Measurements from ENCODE around the gene PARL.
"Not testable (repeated sequence)": the region's sequence is repeated elsewhere in the genome, so short reads cannot be mapped to it uniquely, and the experiment has no call there.

DNA sequence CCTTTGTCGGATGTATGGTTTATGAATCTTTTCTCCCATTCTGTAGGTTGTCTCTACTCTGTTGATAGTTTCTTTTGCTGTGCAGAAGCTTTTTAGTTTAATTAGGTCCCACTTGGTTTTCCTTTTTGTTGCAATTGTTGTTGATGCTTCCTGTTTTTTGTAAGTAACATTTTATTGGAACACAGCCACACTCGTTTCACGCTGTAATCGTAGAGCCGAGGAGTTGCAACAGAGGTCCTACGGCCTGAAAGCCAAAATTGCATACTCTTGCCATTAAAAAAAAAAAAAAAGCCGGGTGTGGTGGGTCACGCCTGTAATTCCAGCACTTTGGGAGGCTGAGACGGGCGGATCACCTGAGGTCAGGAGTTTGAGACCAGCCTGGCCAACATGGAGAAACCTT, 100.2 kb downstream of the PARL start:
- TF ChIP-seq, protein P1, sequence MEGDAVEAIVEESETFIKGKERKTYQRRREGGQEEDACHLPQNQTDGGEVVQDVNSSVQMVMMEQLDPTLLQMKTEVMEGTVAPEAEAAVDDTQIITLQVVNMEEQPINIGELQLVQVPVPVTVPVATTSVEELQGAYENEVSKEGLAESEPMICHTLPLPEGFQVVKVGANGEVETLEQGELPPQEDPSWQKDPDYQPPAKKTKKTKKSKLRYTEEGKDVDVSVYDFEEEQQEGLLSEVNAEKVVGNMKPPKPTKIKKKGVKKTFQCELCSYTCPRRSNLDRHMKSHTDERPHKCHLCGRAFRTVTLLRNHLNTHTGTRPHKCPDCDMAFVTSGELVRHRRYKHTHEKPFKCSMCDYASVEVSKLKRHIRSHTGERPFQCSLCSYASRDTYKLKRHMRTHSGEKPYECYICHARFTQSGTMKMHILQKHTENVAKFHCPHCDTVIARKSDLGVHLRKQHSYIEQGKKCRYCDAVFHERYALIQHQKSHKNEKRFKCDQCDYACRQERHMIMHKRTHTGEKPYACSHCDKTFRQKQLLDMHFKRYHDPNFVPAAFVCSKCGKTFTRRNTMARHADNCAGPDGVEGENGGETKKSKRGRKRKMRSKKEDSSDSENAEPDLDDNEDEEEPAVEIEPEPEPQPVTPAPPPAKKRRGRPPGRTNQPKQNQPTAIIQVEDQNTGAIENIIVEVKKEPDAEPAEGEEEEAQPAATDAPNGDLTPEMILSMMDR (IDR thresholded peaks at IDR 0.05), result not testable (repeated sequence)
- not testable (repeated sequence) for TF ChIP-seq POLR2A (IDR thresholded peaks at IDR 0.05)
